Fibroblast of skin of left biceps (primary cell): ENCODE results near the gene KLHL40.

ENCODE experiments used
- DNase-seq, 2 experiments: peaks; one replicate each; pipeline ENCODE4 v3.0.0-alpha.2; 2013; ENCODE audit warnings: low read depth in 2 of 2

The KLHL40 gene

DNA sequence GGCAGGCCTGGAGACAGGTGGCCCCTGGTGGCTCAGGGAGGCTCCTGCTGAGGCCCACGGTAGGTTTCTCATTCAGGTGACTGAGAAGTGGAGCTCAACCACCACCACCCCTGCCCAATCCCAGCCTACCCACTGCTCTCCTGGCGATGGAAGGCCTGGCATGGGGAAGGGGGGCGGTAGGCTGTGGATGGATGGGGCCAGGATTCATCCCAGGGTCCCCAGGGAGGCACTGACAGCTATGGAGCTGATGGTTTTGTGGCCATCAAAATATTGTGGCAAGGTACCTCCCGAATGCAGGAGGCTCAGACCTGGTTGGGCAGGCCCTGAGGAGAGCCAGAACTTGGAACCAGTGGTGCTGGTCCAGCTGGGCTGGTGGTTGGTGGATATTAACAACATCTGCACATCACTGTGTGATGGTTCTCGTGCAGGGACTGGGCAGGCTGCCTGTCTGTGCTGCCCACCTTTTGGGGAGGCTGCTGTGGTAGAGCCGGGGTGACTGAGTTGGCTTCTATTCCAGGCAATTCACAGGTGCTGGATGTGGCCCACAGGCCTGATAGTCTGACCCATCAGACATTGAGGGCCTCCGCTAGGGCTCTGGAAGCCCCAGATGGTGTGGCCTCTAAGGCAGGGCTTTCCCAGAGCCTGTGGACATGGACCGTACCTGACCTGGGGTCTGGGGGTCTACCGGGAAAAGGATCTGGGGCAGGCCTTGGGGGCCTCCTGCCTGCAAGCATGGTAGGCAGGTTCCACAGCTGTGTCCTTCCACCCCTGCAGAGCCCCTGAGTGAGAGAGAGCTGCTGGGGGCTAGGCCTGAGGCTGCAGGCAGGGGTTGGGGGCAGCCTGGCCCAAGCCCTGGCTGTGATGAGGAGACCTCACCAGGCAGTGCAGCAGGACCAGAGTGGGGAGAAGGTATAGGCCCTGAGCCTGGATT is 28.4 kb upstream of the KLHL40 start:
- DNase-seq, result no peak

DNA sequence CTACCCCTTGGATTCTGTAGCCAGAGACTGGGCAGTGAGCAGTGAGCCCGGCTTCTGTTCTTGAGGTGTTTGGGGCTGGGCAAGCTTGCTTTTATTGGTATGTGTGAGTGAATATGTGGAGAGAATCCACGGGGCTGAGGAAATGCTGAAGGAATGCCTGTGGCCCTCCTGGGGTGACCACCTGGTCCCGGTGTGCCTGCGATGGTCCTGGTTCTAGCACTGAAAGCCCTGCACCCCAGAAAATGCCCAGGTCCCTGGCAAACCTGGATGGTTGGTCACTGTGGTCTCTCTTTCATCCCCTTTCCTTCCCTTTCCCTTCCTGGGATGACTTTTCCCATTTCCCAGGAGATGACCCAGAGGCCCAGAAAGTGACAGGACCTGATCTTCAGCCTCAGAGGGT is 27.7 kb upstream of the KLHL40 start:
- DNase-seq, result no peak

- DNase-seq, result no peak
These were observed 27.1 kb upstream of the KLHL40 start for GRCh38 chr3:42658091-42658770.

GRCh38 chr3:42658771-42659390 is 26.5 kb upstream of the KLHL40 start:
- no peak for DNase-seq

- DNase-seq, result no peak
These were observed 25.7 kb upstream of the KLHL40 start for GRCh38 chr3:42659451-42660130.

DNA sequence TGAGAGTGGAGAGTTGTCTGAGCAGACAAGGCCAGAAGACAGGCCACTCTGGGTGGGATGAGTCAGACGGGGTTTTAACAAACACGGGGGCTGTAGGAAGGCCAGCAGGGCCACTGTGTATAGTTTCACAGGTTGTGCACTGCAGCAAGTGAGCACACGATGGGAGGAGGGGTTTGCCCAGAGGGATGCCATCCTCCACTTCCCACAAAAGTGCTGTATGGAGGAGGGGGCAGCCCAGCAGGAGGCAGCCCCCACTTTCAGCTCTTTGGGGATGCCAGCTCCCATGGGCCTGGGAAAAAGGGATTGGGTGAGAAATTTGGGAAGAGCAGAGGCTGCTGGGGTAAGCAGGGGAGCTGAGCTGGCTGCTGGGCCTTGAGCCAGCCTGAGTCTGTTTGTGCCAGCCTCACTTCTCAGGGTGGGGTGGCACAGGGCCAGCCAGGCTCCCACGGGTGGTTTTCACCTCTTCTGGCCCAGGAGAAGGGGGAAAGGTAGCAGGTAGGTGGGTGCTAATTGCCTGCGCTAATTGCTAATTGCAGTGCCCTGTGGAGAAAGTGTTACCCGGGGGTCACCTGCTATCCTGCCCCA is 25.1 kb upstream of the KLHL40 start:
- DNase-seq, result no peak

DNA sequence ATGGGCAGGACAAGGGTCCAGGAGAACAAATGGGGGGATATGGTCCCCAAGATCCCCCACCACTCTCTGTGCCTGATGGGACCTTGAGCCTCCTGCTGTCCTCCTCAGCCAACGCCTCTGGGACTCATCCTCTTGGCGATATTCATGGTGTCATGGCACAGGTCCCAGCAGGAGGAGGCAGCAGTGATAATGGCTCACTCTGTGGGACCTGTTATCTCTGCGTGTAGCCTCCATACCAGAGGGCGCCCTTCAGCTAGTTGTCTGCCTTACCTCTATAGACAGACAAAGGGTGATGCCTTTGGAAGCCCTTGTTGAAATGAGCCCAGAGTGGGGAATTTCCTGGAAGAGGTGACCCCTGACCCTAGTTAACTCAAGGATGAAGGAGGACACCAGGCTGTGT is 24.4 kb upstream of the KLHL40 start:
- no peak for DNase-seq

- no peak for DNase-seq
These were observed 23.7 kb upstream of the KLHL40 start for GRCh38 chr3:42661593-42662022.

DNA sequence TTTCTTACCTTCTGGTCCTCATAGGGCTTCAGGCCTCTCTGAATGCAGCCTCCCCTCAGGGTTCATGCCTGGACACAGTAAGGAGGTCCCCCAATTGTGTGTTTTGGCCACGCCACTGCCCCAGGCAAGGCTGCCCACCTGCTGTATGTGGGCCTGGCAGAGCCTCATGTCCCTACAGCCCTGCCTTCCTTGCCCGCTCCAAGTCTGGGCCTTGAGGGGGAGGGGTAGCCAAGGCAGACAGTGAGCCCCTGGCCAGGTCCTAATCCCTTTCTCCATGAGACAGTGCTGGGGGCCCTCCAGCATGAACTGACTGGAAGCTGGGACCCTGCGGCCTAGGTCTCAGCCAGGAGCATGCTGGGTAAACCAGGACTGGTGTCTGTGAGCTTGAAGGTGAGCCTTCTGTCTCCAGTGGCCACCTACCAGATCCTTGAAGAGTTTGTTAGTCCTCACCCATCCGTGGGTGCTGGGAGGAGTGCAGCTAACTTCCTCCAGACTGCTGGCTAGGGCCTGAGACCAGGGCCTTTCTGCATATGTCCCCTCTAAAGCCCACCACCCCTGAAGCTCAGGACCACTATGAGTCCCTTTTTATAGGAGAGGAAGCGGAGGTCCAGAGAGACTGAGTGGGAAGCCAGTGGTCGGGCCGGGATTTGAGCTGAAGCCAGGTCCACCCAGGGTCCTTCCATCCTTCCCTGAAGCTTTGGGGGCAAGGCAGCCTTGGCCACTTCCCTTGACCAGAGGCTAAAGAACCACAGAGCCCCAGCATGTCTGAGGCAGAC is 23.1 kb upstream of the KLHL40 start:
- no peak for DNase-seq

DNA sequence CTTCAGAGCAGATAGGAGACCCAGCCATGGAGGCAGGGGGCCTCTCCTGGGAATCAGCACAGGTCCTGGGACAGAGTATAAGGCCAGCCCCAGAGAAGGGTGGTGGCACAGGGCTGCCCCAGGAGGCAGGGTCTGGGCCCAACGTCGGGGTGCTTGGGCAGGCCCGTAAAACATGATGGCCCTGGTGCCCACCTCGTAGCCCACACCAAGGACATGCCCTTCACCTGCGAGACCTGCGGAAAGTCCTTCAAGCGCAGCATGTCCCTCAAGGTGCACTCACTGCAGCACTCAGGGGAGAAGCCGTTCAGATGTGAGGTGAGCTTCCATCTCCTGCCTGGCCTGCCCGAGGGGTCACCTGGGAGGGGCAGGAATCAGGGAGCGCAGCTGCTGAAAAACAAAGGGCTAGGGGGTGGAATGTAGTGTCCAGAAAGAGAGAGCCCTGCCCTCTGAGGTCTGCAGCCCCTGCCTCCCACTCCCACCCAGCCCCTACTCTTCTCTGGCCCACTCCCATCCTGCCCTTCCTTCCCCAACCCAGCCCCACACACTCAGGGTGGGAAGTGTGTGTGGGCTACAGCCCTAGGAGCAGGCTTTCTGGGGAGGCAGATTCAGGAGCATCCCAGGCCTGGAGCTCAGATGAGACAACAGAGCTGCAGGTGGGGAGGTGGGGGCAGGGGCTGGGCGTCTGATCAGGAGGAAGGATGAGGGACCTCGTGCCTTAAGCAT is 22.4 kb upstream of the KLHL40 start:
- DNase-seq, result no peak

DNA sequence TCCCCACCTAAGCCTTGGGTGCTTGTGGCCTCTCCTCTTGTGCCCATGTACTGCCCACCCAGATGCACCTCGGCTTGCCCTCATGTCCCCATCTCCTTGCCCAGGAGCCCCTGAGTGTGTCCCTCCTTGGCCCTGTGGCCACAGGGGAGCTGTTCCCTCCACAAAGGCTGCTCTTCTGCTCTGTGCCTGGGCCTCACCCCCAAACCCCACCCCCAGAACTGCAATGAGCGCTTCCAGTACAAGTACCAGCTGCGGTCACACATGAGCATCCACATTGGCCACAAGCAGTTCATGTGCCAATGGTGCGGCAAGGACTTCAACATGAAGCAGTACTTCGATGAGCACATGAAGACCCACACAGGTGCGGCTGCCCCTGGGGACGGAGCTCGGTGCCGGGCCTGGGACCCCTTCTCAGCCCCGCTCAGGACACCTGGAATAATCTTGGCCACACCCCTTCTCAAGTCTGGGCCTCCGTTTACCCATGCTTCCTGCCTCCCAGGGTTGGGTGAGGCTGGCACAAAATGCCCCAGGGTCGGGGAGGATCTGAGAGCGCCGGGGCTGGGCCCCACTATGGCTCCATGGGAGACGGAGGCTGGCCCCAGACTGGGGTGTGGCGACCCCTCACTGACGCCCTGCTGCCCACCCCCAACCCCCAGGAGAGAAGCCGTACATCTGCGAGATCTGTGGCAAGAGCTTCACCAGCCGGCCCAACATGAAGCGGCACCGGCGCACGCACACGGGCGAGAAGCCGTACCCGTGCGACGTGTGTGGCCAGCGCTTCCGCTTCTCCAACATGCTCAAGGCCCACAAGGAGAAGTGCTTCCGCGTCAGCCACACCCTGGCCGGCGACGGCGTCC is 21.5 kb upstream of the KLHL40 start:
- no peak for DNase-seq

DNA sequence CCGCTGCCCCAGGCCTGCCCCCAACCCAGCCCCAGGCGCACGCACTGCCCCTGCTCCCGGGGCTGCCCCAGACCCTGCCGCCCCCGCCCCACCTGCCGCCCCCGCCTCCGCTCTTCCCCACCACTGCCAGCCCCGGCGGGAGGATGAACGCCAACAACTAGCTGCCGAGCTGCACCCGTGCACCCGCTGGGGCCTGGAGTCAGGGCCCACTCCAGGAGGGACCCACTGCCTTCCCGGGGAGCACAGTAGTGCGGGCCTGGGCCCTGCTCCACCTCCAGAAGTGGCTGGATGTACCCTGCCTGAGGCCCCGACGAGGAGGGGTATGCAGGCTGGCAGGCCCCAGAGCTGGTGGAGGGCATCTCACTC is 20.9 kb upstream of the KLHL40 start:
- DNase-seq, result no peak

DNA sequence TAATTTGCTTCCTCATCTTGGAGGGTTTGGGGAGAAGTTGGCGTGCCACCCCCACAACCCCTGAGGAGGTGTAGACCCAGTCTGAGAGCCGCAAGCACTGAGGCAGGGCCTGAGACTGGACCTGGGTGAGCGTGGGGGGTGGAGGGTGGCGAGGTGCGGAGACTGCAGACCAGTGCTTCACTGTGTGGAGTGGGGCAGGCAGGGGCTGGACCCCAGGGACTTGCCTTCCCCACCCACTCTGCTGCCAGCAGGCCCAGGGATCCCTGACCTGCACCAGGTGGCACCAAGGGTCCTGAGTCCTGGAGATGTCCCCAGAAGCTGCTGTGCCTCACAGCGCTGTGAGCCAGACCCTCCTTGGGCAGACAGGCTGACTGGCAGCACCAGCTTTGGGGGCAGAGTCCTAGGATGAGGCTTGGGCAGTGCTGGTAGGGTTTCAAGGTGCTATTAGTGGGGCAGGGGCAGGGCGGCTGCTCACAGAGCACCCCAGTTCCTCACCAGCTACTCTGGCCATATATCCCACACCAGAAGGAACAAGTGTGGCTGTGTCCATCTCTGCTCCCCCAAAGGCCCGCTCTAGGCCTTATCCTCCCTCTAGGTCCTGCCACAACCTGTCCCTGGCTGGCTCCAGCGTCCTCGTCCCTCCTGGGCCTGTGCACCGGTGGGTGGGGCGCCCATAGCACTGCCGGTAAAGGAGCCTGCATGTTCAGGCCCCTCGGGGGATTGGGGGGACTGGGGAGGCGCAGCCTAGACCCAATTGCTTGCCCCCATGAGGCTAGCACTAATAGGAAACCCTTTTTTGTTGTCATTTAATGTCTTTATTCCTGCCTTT is 20.1 kb upstream of the KLHL40 start:
- no peak for DNase-seq

- no peak for DNase-seq
These were observed 19.3 kb upstream of the KLHL40 start for GRCh38 chr3:42666022-42666421.

- no peak for DNase-seq
These were observed 18.7 kb upstream of the KLHL40 start for GRCh38 chr3:42666577-42666998.

DNA sequence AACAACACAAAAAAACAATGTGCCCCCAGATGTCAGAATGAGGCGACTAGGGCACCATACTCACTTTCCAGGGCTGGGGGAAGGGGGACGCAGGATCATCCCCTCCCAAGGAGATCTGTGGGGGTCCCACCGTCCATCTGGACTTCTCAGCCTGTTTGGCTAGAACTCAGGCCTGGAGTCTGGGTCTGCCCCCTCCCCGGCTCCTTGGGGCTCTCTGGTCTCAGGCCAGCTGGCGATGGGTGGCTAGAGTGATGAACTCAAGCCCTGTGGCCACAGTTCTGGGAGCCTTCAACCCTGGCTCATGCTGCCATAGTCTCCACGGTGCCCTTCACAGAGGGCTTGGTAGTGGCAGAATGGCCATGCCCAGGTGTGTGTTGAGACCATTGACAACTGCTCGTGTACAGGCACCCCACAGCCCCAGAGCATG is 18.2 kb upstream of the KLHL40 start:
- DNase-seq, result no peak

- DNase-seq, result no peak
These were observed 17.6 kb upstream of the KLHL40 start for GRCh38 chr3:42667523-42668412.
